Naive thymus-derived CD4-positive, alpha-beta T cell (primary cell): Measurements from ENCODE around the gene CER1. TPM values are rescaled to one million over a fixed set of nuclear protein-coding genes. Genes with fewer than 3 reads are reported as not detected.

Experiments
- ATAC-seq: fragments of 150-1000 bp; cut with Tn5 transposase; 2 replicates; pipeline ENCODE4 v1.10.0; 2021; ENCODE audit warnings: mild to moderate bottlenecking, moderate library complexity
- CTCF ChIA-PET: fragments of 350-600 bp; sonication (Branson Sonifier 250); formaldehyde crosslinking; loops from one replicate; lab custom pipeline; 2021; ENCODE audit warnings: antibody characterized with exemption; lab: Charles Lee
- POLR2A ChIA-PET: fragments of 350-600 bp; sonication (Branson Sonifier 250); formaldehyde crosslinking; loops from one replicate; lab custom pipeline; 2021; ENCODE audit warnings: antibody characterized with exemption, inconsistent platforms; lab: Charles Lee
- DNase-seq, 9 donors: peaks; one replicate each; pipeline versions ENCODE4 v3.0.0 to v3.0.0-alpha.2; 2020 to 2022; ENCODE audit warnings: mixed read lengths in 1 of 9
- H3K27ac ChIP-seq: one replicate; pipeline ENCODE4 v1.7.0; 2013; ENCODE audit warnings: mild to moderate bottlenecking, low read depth, low read length, moderate library complexity
- H3K27me3 ChIP-seq, 2 donors: one replicate each; pipeline ENCODE4 v1.7.0; 2013; ENCODE audit warnings: low read length in 2 of 2, mild to moderate bottlenecking in 2 of 2, moderate library complexity in 2 of 2; ENCODE audit not compliant: control insufficient read depth in 2 of 2, insufficient read depth in 2 of 2
- H3K36me3 ChIP-seq, 3 experiments: 1 replicate in 2 of 3; 2 replicates in 1 of 3; pipeline ENCODE4 v1.7.0; 2013; ENCODE audit warnings: low read length in 3 of 3, mild to moderate bottlenecking in 3 of 3, moderate library complexity in 1 of 3; ENCODE audit not compliant: insufficient read depth in 3 of 3, control insufficient read depth in 2 of 3
- H3K4me1 ChIP-seq, 2 donors: one replicate each; pipeline ENCODE4 v1.7.0; 2013; ENCODE audit warnings: low read length in 2 of 2, mild to moderate bottlenecking in 2 of 2, moderate library complexity in 1 of 2; ENCODE audit not compliant: control insufficient read depth in 2 of 2, insufficient read depth in 2 of 2
- H3K4me3 ChIP-seq: 2 replicates; pipeline ENCODE4 v1.7.0; 2013; ENCODE audit warnings: mild to moderate bottlenecking, low read length
- H3K9me3 ChIP-seq, 3 experiments: 1 replicate in 2 of 3; 2 replicates in 1 of 3; pipeline ENCODE4 v1.7.0; 2013; ENCODE audit warnings: low read length in 3 of 3; ENCODE audit not compliant: control insufficient read depth in 2 of 3
- H3K27ac Mint-ChIP-seq, 9 donors: one replicate each; pipeline ENCODE4 v1.8.0; 2020 to 2022; ENCODE audit warnings: mixed read lengths in 9 of 9, mild to moderate bottlenecking in 8 of 9, moderate library complexity in 5 of 9, inconsistent platforms in 2 of 9
- H3K27me3 Mint-ChIP-seq, 5 donors: one replicate each; pipeline ENCODE4 v1.8.0; 2021 to 2022; ENCODE audit warnings: mixed read lengths in 5 of 5, mild to moderate bottlenecking in 1 of 5
- H3K36me3 Mint-ChIP-seq, 5 donors: one replicate each; pipeline ENCODE4 v1.8.0; 2020 to 2022; ENCODE audit warnings: mixed read lengths in 5 of 5, mild to moderate bottlenecking in 3 of 5, inconsistent platforms in 1 of 5
- H3K4me1 Mint-ChIP-seq, 7 donors: one replicate each; pipeline ENCODE4 v1.8.0; 2020 to 2022; ENCODE audit warnings: mixed read lengths in 7 of 7, mild to moderate bottlenecking in 3 of 7, inconsistent platforms in 1 of 7
- H3K4me3 Mint-ChIP-seq, 10 donors: one replicate each; pipeline ENCODE4 v1.8.0; 2020 to 2022; ENCODE audit warnings: mild to moderate bottlenecking in 10 of 10, mixed read lengths in 10 of 10, moderate library complexity in 6 of 10, inconsistent platforms in 2 of 10
- H3K9me3 Mint-ChIP-seq, 11 donors: one replicate each; pipeline ENCODE4 v1.8.0; 2020 to 2022; ENCODE audit warnings: mixed read lengths in 11 of 11, mild to moderate bottlenecking in 4 of 11, inconsistent platforms in 1 of 11, moderate library complexity in 1 of 11
- intact Hi-C, 2 donors: fragments of 100-400 bp; cut with micrococcal nuclease; formaldehyde crosslinking; loops; one replicate each; pipeline ENCODE4 v1.15.1; 2023
- polyA plus RNA-seq, 2 donors: library from polyadenylated mRNA; unstranded; fragments of 300-500 nt; fragmentation: Illumina TruSeq; gene quantifications; one replicate each; pipeline ENCODE4 v1.2.3, GENCODE V29; 2021
- total RNA-seq, 6 experiments: library from RNA in 5 of 6; stranded (reverse) in 5 of 6; gene quantifications; 1 replicate in 5 of 6; 2 replicates in 1 of 6; pipeline ENCODE4 v1.2.3 and lab custom pipeline; 2021 to 2026

Gene CER1
- total and polyA plus RNA-seq, 7 experiments from 2014 or later = not detected

GRCh38 chr9:14677396-14677795 lies 45.1 kb downstream of the CER1 start:
- no peaks in the 10 kb centered on the region for H3K4me1 ChIP-seq
- H3K36me3 Mint-ChIP-seq = peaks cover 1 to 42% (median 11%) of the 10 kb centered on the region in 5 donors
- H3K36me3 ChIP-seq = no peaks in the 10 kb centered on the region
- no peak overlapping the region for H3K4me3 ChIP-seq
- H3K4me3 Mint-ChIP-seq = no peak overlapping the region
- H3K27me3 ChIP-seq = no peaks in the 10 kb centered on the region
- no peak for ATAC-seq
- peaks cover 0 to 3% (median 0%) of the 10 kb centered on the region in 11 donors for H3K9me3 Mint-ChIP-seq
- peaks cover 0 to 14% (median under 1%) of the 10 kb centered on the region in 7 donors for H3K4me1 Mint-ChIP-seq
- intact Hi-C loops = loop anchor here in 1 of 2 donors (5.0 kb wide), 1 partner anchor 60 kb away; no protein-coding TSS in a partner anchor
- no peak overlapping the region for H3K27ac Mint-ChIP-seq
- no peak overlapping the region for H3K27ac ChIP-seq
- ChIA-PET CTCF (no interaction called here), POLR2A (no interaction called here)
- H3K27me3 Mint-ChIP-seq = no peaks in the 10 kb centered on the region
- DNase-seq = no peak
- no peaks in the 10 kb centered on the region for H3K9me3 ChIP-seq

- ChIA-PET CTCF (no interaction called here), POLR2A (no interaction called here)
- intact Hi-C loops = loop anchor here in 1 of 2 donors (5.0 kb wide), 1 partner anchor 57 kb away; no protein-coding TSS in a partner anchor
- Mint-ChIP-seq H3K27ac (no peak overlapping the region), H3K4me1 (peaks cover 0 to 10% (median 0%) of the 10 kb centered on the region in 7 donors), H3K9me3 (no peaks in the 10 kb centered on the region), H3K27me3 (no peaks in the 10 kb centered on the region), H3K36me3 (peaks cover 3 to 43% (median 15%) of the 10 kb centered on the region in 5 donors), H3K4me3 (no peak overlapping the region)
- Histone ChIP-seq H3K27ac (no peak overlapping the region), H3K4me1 (no peaks in the 10 kb centered on the region), H3K36me3 (peaks cover 0 to 3% (median 0%) of the 10 kb centered on the region in 3 experiments), H3K9me3 (no peaks in the 10 kb centered on the region), H3K4me3 (no peak overlapping the region), H3K27me3 (no peaks in the 10 kb centered on the region)
- no peak for DNase-seq
- no peak for ATAC-seq
These were observed 47.9 kb downstream of the CER1 start for GRCh38 chr9:14674630-14675029.

- peaks cover 0 to 3% (median 0%) of the 10 kb centered on the region in 3 experiments for H3K36me3 ChIP-seq
- Mint-ChIP-seq H3K4me1 (peaks cover 0 to 10% (median 0%) of the 10 kb centered on the region in 7 donors), H3K27me3 (no peaks in the 10 kb centered on the region), H3K36me3 (peaks cover 3 to 25% (median 9%) of the 10 kb centered on the region in 5 donors), H3K9me3 (no peaks in the 10 kb centered on the region), H3K4me3 (no peak overlapping the region), H3K27ac (no peak overlapping the region)
- H3K4me3 ChIP-seq = no peak overlapping the region
- no peaks in the 10 kb centered on the region for H3K4me1 ChIP-seq
- DNase-seq = no peak
- no peaks in the 10 kb centered on the region for H3K27me3 ChIP-seq
- POLR2A ChIA-PET = no interaction called here
- CTCF ChIA-PET = no interaction called here
- no peak overlapping the region for H3K27ac ChIP-seq
- no peak for ATAC-seq
- intact Hi-C loops = no loop called here
- no peaks in the 10 kb centered on the region for H3K9me3 ChIP-seq
These were observed 51.2 kb downstream of the CER1 start for GRCh38 chr9:14671377-14671776.

GRCh38 chr9:14670718-14671117 lies 51.8 kb downstream of the CER1 start:
- no peak for ATAC-seq
- no peak overlapping the region for H3K27ac Mint-ChIP-seq

More at GRCh38 chr9:14670718-14671117, 51.8 kb downstream of the CER1 start:
- no peaks in the 10 kb centered on the region for H3K4me1 ChIP-seq
- POLR2A ChIA-PET = no interaction called here
- H3K4me3 ChIP-seq = no peak overlapping the region
- Mint-ChIP-seq H3K9me3 (no peaks in the 10 kb centered on the region), H3K27me3 (no peaks in the 10 kb centered on the region), H3K4me1 (peaks cover 0 to 10% (median 0%) of the 10 kb centered on the region in 7 donors), H3K4me3 (no peak overlapping the region), H3K36me3 (peaks cover 3 to 22% (median 9%) of the 10 kb centered on the region in 5 donors)
- CTCF ChIA-PET = no interaction called here
- H3K36me3 ChIP-seq = peaks cover 0 to 3% (median 0%) of the 10 kb centered on the region in 3 experiments
- no peaks in the 10 kb centered on the region for H3K27me3 ChIP-seq
- no peak for DNase-seq
- H3K27ac ChIP-seq = no peak overlapping the region
- intact Hi-C loops = no loop called here
- no peaks in the 10 kb centered on the region for H3K9me3 ChIP-seq

Other genes starting within 250 kb of the CER1 start
- 1 to 10 TPM; 5.4 to 9.8 (median 5.8) TPM for gene ZDHHC21, start 29.3 kb downstream of the CER1 start, total RNA-seq
- under 1 TPM; 0.35 to 0.58 TPM for gene ZDHHC21, start 29.3 kb downstream of the CER1 start, polyA plus RNA-seq
- gene FREM1, start 187.7 kb upstream of the CER1 start, total RNA-seq = under 1 TPM in 2 of 5 experiments, not detected in 3; 0.24 to 0.86 TPM
- gene FREM1, start 187.7 kb upstream of the CER1 start, polyA plus RNA-seq = not detected